Caki2 (cell line): ENCODE measurements around the gene MEG3. TPM values are rescaled to one million over a fixed set of nuclear protein-coding genes. Genes with fewer than 3 reads are reported as not detected.

Source experiments
- DNase-seq: peaks from one replicate; pipeline ENCODE4 v3.0.0-alpha.2; 2015; ENCODE audit warnings: low read depth
- in situ Hi-C: cut with HindIII; loops from 2 replicates; pipeline ENCODE4 v1.10.0; 2016; ENCODE audit warnings: low sequenced_read_pairs, low pct_unique_long_range_greater_than_20kb, mixed read lengths
- total RNA-seq: library from RNA; depleted of rRNA; stranded (reverse); fragments of >200 nt; shearing (Covaris generic); gene quantifications from 2 replicates; pipeline ENCODE4 v1.2.3, GENCODE V29; 2014; ENCODE audit warnings: low replicate concordance; rRNA removed

Gene MEG3
- not detected in 2 replicates for total RNA-seq

DNA sequence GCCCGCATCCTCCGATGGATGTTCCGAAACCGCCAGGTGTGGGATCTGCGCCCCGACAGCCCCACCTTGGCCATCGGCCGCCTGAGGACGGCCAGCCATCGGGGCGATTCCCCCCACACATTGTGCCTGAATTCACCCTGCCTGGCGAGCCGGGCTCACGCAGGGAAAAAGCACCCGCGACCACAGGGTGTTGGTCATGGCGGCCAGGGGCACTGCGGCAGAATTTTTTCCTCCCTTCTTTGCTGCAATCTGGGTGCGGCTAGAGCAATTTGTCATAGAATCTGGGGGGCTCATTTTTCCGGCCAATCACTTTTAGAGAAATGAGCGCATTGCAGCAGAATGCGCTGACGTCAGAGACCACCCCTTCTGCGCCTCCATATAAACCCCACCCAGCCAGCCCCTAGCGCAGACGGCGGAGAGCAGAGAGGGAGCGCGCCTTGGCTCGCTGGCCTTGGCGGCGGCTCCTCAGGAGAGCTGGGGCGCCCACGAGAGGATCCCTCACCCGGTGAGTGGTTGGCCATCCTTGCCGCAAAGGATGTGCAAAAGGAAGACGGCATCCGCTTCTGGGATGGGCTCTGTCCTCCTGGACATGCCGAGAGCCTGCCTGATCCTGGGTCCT is at the start of gene MEG3:
MEG3 (plus strand) TSS at position 406 of the 619 bp plus-strand sequence.
- in situ Hi-C loops = no loop called here
- DNase-seq = no peak

DNA sequence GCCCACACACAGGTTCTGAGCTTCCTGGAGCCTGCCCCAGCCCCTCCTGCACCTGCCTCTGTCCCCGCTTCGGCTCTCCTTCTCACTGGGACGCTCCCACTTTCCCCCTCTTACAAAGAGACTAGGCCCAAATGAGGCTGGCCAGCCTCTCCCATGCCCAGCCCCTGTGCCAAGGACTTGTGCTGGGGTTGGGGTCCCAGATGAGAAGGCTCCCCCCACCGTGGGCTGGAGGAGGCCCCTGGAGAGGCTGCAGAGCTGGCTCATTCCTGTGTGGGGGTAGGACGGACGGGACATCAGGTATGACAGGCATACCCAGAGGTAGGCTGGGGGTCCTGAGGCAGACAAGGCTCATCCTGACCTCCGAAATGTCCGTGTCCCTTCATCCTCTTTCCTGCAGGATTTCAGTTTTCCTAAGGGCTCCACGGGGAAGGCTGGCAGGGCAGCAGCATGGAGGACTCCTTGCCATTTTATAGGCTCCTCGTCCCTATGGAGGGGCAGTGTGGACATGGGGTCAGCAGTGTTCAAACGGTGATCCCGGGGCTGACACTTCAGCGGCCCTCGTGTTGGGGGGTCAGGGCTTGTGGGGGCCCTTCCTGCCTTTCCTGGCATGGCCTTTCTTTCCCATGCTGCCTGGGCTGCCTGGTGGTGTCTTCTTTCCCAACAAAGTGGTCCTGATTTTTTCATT is 49.1 kb upstream of the MEG3 start:
- no peak for DNase-seq
- in situ Hi-C loops = no loop called here

DNA sequence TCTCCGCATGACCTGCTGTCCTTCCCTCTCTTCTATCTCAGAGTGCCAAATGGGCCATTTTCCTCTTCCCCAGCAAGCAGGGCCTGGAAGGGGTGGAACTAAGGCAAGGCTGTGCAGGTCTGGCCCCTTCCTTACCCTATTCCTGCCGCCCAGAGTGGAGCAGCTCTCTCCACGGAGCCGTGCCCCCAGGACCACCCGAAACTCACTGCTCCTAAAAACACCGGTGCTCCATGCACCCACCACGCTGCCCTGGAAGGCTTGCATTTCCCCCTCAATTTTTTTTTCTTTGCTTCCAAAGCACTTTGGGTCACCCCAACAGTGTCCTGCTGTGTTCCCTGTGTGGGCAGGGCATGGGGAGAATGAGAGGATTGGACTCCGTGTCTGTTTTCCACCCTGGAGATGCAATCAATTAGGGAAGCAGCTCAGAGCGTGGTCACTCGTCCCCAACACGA is 48.5 kb upstream of the MEG3 start:
- DNase-seq = no peak
- in situ Hi-C loops = no loop called here

DNA sequence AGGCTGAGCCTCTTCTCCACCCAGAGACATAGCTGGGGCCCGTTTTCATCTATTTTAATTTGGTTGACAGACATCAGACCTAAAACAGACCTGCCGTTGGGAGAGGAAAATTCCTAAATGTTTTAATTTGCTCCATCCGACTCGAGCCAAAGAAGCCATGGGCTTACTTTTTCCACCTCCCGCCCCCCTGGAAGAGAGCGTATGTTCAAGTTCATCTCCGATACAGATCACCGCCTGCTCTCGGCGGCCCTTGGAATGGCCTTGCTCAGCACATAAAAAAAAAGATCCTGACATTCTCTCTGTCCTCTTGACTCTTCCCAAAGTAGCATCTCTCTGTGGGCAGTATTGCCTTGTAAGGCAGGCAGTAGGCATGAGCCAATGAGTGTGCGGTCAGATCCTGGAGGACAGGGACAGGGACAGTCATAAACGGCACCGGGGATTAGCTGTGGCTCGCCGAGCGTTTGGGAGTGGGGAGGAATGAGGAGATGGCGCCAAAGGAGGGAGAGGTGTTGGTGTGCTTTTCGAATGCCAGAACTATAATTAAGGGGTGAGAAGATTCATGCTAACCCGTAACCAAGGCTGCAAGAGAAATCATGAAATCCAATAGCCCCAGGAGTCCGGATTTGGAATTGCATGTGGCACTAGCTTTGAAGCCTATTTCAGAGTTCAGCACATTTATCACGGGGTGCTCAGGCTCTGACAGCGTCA is 47.9 kb upstream of the MEG3 start:
- DNase-seq = no peak

DNA sequence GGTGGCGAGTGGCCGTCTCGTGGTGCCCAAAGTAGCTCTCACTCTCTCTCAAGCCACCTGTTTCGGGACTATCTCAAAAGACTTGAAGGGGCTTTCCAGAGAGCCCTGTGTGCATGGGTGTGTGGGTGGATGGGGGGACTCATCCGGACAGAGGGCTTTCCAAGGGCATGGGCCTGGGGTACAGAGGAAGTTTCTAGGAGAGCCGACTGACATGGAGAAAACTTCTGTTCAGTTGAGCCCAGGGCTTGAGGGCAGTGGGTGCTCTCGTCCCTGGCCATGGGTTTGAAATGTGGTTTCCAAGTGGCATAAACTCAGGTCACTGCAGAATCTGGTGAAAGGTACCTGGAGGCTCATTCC is 47.4 kb upstream of the MEG3 start:
- in situ Hi-C loops = no loop called here
- DNase-seq = no peak

More for the DNA sequence above, 47.9 kb upstream of the MEG3 start:
- in situ Hi-C loops = no loop called here

DNA sequence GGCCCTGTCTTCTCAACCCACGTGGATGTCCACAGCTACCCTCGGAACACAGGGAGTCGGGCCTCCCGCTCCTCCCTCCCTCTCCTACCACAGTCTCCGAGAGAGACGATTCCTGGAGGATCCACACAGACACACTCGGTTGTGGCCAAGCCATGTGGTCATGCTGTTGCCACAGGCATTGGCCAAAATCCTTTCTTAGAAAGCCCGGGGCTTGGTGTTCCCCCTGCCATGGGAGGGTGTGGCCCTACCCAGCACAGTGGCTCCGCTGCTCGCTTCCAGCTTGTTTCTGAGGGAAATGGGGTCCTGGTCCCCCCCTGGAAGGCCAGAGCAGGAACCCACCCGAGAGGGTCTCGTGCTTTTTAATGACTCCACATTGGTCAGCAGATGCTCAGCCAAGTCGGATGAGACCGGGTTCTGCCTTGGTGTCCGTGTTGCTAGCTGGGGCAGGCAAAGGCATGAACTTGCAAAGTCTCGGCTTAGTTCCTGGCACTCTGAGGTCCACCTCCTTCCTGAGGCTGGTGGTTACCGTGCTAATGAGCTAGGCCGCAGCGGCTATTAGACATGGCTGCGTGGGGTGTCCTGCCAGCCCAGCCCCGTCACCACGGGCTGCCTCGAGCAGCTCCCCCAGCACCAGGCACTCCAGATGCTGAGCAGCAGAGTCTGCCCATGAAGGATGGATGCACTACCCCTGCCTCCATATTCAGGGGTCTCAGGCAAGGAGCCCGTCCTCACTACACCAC is 46.8 kb upstream of the MEG3 start:
- no peak for DNase-seq
- in situ Hi-C loops = no loop called here

DNA sequence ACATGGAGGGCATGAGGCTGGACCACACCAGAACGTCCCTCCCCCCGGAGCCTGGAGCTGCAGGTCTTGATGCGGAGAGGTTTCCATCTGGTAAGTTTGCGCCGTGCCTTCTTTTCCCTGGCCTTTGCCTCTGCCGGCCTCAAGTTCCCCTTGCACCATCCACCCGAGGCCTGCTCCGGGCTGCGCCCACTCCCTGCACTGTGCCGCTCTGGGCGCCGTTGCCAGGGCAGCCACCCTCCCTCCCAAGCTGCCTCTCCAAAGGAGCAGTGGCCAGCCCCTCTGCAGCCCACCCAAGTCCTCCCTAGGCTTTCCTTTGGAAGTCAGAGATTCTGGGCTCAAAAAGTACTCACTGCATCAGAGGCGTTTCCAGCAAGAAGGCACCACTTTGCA is 46.2 kb upstream of the MEG3 start:
- DNase-seq = no peak
- in situ Hi-C loops = no loop called here

DNA sequence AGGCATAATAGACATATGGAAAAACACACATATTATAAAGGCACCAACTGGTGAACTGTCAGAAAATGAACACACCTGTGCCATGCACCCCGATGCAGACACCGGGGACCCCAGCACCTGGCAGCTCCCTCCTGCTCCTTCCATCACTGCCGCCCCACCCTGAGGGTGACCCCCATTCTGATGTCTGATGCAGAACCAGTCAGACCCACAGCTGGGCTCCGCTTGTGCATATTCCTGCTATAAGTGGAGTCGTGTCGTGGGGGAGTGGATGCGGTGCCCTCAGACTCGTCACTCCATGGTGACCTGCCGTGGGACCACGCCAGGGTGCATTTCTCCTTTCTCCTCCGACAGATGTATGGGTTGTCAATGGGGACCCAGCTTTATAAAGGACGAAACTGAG is 45.7 kb upstream of the MEG3 start:
- in situ Hi-C loops = no loop called here
- no peak for DNase-seq

DNA sequence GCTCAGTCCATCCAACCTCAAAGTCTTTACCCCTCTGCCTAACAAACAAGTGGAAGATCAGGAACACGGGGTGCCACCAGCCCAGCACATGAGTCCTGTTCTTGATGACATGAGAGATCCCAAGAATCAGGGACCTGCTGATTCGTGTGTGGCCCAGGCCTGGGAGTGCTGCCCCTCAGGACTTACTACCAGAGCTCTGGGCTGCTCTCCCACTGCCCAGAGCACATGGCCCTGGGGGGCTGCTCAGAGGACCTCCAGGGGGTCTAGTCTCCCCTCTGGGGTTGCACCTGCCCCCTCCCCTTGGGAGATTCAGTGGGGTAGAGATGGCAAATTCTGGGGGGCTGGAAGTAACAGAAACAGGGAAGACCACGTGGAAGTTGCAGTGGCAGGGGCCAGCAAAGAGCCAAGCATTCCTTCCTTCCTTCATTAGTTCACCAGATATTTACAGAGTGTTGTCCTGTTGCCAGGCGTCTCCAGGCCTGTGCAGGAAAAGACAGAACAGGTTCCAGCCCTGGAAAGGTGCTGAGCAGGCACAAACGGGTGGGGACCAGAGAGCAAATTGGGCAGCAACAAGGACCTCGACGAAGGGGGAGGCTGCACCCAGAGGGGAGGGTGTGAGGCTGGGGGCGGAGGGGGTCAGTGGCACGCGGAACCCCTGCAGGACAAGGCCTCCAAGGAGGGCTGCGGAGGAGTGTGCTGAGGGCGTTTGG is 45.1 kb upstream of the MEG3 start:
- DNase-seq = no peak
- in situ Hi-C loops = no loop called here

DNA sequence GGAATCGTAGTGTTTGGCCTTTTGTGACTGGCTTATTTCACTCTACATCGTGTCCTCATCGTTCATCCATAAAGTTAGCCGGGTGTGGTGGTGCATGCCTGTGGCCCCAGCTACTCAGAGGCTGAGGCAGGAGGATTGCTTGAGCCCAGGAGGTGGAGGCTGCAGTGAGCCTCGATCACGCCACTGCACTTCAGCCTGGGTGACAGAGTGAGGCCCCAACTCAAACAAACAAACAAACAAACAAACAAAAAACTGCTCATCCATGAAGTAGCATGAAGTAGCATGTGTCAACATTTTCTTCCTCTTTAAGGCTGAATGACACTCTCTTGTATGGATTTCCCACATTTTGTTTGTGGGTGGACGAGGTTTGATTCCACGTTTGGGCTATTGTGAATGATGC is 44.0 kb upstream of the MEG3 start:
- DNase-seq = no peak

DNA sequence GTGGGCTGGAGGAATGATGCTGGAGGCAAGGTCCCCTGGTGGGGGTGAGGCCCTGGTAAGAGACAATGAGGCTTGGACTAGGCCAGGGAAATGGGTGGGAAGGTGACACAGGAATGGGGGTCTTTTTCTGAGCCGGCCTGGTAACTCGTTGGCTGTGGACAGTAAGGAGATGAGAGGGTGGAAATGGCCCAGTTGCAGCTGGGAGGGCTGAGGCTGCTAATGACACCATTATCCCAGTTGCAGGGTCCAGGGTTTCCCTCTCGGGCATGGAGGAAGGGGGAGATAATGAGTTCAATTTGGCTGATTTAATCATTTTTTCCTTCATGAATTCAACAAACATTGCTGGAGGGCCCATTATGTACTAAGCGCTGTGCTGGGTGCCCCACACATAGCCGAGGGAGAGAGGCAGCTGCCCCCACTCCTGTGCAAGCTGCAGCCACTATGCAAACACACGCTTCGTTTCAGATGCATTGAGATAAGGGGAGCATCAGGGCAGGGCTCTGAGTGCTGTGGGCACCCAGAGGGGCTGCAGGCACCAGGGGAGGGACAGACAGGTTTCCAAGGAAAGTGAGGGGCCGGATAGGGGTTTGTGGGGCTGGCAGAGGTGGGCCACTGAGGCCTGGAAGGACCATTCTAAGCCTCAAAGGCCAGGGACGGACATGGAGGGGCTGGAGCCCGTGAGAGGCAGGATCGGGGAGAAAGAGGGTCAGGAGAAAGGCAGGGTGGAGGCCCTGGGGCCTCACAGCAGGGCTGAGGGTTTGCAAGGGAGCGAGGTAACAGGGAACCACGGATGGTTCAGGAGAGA is 43.2 kb upstream of the MEG3 start:
- in situ Hi-C loops = no loop called here
- DNase-seq = no peak

More for the DNA sequence above, 44.0 kb upstream of the MEG3 start:
- in situ Hi-C loops = no loop called here

DNA sequence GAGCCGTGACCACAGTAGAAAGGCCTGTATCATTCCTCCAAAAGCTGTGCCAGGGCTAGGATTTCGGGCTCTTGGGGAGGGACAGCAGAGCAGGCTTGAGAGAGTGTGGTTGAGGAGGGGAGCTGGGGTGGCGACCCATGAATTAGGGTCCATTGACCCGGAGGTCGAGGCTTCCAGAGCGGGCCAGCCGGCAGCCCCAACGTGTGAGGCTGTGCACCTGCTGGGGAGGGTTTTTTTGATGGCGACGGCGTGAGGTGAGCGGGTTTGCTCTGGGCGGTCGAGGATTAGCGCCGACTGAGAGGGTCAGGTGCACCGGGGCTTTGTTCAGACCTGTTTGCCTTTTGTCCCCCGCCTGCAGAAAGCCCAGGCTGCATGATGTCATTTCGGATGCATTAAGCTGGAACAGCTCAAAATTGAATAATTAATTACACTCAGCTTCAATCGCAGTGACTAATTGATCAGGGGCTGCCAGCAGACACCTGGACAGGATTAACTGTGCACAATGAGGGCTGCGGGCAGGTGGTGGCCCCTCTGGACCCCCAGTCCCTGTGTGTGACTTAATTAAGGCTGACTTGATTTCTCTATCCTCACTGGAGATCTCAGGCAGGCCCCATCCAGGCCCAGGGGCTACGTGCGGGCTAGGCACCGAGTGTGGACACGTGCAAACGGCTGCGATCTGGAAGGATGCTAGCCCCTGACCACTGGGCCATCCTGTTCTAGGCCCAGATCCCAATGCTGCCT is 42.1 kb upstream of the MEG3 start:
- DNase-seq = no peak
- in situ Hi-C loops = no loop called here

DNA sequence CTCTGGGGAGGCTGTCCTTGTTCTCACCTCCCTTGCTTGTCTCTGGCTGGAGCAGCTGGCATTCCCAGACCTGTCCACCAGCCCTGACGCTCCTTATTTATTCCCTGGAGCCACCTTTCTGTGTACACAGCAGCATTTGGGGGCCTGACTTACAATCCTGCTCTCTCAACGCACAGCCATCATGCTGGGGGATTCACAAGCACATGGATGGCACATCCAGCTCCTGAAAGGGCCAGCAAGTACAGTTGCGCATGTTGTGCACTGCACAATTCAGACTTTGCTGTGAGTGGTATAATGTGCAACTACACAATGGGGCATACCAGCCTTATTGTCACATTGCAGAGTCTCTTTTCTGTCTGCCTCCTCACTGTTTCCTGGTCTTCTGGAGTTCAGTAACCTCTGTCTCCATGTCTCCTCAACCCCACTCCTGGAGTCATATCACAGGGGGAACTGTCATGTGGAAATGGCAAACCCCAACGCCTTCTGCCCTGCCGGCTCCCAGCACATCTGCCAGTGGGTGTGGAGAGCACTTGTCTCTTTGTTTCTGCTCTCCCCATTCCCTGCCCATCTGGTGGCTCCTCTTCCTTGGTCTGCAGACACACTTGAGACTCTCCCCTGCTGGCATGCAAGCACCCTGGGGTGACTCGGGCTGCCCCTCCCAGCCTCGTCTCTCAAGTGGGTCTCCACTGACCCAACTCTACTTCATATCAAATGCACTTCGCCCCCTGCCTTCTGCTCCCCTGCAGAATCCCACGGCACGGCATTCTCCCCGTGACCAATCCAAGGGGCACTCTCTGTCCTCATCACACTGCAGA is 41.2 kb upstream of the MEG3 start:
- in situ Hi-C loops = no loop called here
- no peak for DNase-seq

DNA sequence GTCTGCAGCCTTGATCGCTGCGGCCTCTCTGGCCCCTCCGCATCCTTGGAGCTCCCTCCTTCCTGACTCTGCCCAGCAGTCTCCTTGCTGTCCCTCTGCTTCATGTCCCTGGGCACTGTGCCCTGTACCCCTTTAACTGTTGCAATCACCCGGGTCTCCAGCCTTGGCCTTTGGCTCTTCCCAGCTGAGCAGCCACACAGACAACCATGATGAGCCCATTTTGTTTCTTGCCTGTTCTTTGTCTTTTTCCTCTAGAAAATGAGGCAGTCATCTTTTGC is 40.6 kb upstream of the MEG3 start:
- in situ Hi-C loops = no loop called here
- no peak for DNase-seq

DNA sequence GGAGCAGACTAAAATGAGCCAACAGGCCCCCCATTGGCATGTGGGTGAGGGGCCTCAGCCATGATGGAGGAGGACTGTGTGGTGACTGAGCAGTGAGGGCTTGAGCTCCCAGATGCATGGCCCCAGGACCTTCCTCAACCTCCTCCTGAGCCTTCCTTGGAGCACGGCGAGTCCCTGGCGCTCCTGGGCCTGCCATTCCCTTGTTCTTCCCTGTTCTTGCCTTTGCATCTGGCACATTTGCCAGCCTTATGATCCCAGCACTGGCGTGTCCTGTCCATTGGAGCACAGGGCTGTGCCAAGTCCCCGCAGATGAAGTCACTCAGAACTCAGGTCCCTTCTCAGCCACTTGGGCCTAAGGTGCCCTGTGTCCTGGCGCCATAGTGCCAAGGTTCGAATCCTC is 40.3 kb upstream of the MEG3 start:
- no peak for DNase-seq
- in situ Hi-C loops = no loop called here

DNA sequence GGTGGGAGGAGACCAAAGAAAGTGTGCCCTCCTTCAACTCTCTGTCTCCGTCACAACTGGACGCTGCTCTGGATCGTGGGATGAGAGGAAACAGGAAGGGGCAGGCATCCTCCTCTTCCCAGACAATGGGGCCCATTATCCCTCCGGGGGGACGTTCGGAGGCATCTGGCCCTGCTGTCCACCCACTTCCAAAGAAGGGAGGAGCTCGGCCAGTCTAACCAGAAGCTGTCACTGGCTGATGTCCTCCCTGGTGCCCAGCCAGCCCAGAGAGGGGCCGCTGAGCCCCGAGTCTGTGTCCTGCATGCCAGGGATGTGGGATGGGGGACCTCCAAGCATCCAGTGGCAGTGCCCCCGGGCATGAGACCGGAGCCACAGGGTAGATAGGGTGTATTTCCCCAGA is 39.8 kb upstream of the MEG3 start:
- in situ Hi-C loops = no loop called here
- no peak for DNase-seq
